HG02763 (cell line): ENCODE results near the gene ACAP3.

Source experiments
- ATAC-seq: cut with Tn5 transposase; IDR thresholded peaks from one replicate; pipeline ENCODE4 v1.9.1; 2021; ENCODE audit warnings: mild to moderate bottlenecking, moderate library complexity; ENCODE audit not compliant: unreplicated experiment

The ACAP3 gene

DNA sequence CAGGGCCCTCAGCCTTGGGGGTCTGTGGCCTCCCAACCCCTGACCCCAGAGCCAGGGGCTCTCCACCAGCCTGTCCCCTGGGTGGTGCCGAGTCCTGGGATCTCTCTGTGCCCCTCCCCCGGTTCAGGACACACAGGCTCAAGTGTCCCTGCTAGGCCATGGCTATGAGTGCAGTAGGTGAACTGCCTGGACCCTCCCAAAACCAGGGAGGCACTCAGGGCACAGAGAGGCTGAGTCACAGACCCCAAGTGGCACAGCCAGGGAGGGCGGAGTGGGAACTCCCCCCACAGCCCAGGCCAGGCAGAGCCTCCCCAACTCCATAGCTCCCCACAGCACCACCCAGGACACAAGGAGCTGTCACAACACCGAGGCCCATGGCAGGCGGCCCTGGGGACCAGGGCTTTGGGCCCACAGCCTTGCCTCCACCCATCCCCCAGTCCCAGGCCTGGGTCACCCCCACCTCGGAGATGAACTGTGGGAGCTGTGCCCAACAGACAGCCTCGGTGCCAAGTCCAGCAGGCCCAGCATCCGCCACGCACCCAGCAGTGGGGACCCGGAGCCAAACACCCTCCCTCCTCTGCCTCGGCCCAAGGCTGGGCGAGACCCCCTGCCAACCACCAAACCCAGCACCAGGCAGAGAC, 38.2 kb upstream of the ACAP3 start:
- ATAC-seq, result no peak

DNA sequence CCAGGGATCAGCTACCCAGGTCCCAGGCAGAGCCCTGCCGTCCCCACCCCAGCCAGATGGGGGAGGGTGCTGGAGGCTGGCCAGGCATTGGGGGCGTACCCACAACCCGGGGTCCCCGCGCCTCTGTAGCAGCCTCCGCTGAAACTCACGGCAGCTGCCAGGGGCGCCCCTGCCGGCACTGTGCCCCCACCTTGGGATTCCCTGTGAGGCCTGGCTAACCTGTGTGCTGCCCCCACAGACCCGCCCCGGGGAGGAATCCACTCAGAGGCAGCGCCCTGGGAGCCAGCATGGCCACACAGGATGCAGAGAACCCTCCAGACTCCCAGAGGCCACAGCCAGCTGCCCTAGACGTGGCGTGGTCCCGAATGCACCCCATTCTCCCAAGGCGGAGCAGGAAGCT, 37.7 kb upstream of the ACAP3 start:
- ATAC-seq, result no peak

DNA sequence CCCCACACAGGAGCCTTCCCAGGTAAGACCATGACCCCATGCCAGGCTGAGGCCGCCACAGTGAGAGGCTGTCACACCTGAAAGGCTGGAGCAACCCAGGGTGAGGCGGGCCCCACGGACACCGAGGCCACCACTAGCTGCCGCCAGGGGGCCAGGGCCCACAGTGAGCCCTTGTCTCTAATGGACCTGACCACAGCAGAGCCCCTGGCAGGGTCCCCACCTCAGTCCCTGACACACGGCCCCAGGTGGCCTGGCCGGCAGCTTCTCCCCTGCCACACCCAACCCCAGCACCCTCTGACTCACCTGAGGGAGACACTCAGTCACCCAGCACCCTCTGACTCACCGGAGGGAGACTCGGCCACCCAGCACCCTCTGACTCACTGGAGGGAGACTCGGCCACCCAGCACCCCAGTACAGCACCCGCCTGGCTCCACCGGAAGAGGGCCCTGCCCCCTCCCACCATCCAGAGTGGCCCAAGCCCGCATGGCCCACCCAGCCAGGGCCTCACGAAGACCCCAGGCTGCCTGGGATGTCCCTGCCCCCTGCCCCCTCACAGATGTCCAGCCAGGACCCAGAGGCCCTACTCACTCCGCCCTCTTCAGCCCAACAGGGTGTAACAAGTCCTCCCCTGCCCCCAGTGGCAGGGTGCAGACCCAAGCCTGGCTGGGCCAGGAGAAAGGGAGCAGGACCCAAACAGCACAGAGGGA, 37.1 kb upstream of the ACAP3 start:
- no peak for ATAC-seq

DNA sequence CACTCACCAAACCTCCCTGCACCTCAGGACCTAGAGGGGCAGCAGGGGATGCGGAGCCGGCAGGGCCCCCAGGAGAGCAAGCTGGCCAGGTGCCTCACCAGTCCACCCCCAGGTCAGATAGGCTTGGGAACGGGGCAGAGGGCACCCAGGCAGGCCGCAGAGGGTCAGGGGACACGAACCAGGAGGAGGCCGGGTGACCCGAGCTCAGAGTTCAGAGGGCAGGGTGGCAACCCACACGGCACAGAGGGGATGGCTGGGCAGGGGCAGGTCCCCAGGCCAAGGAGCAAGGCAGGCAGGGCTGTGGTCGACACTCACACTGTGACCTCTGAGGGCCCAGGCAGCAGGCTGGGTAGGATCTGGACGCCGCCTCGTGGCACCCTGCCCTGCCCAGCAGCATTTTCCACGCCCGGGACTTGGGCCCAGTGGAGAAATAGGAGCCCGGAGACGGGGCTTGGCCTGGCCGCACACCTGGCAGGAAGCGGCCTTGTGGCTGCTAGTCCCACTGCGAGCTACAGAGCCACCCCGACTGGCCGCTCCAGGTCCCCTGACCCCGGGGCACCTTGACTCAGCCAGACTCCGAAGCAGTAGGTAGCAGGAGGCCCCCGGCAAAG, 36.2 kb upstream of the ACAP3 start:
- no peak for ATAC-seq

DNA sequence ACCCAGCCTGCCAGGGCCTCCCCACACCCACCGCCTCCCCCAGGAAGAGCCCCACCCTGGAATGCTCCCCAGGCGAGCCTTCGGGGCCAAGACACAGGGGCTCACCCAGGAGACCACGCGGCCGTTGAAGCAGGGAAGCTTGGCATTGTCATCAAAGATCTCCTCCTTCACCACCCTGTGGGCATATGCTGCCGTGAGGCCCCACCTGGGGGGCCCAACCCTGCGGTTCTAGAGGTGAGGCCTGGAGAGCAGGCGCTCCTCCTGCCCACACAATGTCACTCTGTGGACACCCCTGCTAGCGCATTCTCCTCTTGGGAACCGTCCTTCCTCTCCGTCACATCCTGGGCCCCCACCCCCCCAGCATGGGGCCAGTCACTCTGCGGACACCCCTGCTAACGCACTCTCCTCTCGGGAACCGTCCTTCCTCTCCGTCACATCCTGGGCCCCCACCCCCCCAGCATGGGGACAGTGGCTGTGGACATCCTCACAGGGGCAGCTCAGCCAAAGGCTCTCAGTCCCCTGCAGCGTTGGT, 34.9 kb upstream of the ACAP3 start:
- no peak for ATAC-seq

DNA sequence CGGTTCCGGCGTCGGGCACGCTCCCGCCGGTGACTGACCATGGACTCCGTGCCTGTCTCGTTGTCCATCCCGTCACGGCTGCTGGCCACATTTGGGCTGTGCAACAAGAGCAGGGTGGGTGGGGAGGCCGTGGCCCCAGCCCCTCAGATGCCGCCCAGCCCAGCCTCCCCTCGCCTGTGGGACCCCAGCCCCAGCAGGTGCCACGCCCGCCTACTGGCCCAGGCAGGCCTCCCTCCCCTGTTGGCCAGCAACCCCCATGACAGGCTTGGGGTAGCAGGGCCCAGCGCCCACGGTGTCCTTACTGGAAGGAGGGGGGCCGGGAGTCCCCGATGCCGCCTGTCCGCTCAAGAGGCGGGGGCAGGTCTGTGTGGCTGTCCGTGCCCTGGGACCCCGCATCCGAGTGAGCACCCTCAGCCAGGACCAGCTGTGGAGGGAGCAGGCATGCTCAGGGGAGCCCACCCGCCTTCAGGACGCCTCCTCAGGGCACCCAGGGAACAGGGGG, 34.4 kb upstream of the ACAP3 start:
- ATAC-seq, result no peak

DNA sequence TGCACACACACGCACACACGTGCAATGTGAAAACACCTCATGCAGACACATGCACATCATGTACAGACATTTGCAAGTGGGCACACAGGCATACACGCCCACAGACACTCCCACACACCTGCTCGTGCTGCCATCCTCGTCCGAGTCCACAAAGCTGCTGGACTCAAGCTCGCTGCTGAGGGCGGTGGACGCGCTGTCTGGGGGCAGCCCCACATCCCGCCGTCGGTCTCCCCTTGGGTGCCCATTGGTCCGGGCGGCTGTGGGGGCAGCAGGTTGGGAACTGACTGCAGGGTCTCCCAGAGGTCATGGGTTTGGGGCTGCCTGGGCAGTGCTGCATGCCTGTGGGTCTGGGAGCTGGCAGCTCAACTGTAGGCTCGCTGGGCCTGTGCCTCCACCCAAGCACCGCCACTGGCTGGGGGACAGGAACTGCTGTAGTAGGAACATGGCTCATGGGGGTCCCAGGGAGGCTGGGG, 33.9 kb upstream of the ACAP3 start:
- no peak for ATAC-seq

DNA sequence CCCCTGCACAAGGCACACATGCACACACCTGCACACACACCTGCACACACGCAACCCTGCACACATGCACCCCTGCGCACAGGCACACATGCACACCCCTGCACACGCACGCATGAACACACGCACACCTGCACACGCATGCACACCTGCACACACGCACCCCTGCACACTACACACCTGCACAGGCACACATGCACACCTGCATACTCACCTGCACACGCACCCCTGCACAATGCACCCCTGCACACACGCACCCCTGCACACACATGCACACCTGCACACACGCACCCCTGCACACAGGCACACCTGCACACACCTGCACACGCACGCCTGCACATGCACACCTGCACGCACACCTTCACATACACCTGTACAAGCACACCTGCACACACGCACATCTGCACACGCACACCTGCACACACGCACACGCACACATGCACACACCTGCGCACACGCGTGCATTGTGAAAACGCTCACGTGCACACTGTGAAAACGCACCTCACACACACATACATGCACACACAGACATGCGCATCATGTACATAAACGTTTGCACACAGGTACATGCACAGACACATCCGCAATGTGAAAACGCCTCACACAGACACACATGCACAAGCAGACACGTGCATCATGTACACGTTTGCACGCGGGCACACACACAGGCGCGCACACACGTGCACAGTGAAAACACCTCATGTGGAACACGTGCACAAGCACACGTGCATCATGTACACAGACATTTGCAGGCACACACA, 33.2 kb upstream of the ACAP3 start:
- no peak for ATAC-seq

DNA sequence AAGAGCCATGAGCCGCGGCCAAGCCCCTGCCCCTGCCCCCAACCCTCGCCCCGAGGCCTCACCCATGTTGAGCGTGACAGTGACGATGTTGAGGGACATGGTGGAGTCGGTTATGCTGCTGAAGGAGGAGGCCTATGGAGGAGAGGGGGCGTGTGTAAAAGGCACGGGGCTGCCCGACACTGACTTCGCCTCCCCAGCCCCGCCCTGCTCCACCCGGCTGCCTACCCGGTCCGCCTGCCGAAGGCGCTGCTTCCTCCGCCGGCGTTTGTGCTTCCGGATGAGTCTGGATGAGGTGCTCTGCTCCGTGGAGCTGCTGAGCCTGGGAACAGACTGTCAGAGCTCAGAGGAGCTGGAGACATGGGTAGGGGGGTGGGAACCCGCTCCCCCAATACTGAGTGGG, 32.5 kb upstream of the ACAP3 start:
- ATAC-seq, result no peak

DNA sequence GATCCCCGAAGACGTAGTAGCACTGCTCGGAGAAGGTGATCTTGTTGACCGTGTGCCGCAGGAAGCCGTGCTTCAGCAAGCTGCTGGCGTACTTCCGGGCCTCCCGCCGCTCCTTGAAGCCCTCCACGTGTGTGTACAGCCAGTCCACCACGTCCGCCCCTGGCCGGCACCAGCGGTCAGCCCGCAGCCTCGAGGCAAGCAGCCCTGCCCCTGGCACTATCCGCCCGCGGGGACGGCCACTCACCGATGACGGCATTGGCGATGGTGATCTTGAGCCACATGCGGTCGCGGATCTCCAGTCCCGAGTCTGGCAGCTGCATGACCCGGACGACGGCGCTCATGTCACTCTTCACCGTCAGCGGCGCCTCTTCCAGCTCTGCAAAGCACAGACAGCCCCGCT, 30.5 kb upstream of the ACAP3 start:
- no peak for ATAC-seq

DNA sequence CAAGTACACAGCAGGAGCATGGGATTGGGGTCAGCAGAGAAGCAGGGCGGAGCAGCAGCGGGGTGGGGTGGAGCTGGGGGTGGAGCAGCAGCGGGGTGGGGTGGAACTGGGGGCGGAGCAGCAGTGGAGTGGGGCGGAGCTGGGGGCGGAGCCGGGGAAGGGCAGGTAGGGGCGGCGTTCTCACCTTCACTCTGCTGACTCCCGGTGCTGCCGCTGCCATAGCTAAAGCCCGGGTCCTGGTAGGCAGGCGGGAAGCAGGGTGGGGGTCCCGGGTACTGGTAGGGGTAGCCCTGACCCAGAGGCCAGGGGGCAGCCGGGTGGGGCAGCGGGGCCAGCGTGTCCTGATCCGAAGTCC, 30.0 kb upstream of the ACAP3 start:
- ATAC-seq, result no peak

DNA sequence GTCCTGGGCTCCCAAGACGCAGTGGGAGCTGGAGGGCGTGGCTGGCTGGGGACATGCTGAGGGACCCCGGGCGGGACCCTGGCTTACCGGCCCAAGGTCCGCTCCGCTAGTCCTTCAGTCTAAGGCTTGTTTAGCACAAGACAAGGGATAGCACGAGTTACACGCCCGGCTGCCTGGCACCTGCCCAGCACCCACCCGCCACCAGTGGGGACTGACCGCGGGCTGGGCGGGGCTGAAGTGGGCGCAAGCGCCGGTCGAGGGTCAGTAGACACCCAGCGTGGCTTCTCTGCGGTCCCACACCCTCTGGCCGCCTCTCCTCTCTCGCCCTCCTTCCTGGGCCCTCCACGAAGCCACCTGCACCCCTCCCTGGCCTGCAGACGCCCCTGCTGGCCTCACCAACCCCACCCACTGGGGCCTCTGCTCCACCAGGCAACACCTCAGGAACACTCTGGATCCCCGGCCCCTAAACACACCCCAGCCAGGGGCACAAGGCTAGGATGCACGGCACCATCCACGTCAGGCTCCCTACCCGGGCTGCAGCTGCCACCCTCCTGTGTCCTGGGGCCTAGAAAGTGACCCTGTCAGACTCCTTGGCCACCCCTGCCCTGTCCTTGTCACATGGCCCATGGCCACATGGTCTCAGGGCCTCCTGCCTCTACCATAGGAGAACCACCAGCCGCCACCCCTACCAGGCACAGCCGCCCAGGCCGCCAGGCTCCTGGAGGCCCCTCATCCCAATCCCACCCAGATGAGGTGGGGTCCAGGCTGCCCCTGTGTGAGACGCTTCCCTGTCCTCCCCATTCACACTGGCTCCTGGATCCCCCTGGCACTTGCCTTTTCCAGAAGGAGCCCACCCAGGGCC, 29.4 kb upstream of the ACAP3 start:
- no peak for ATAC-seq

DNA sequence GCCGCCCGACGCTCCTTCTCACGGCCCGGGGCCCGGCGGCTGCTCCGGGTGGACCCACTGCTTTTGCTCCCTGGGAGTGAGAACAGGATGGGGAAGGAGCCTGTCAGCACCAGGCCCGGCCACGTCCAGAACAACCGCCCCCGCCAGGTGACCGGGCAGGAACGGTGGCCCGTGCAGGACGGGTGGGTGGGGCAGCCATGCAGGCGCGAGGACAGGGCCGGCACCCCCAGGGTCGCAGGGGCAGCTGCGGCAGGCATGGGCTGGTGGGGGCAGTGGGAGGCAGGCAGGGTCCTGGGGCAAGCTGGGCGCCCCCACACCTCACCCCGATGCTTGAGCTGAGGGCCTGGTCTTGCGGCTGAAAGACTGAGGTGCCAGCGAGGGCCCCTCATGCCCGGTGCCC, 28.7 kb upstream of the ACAP3 start:
- ATAC-seq, result no peak

DNA sequence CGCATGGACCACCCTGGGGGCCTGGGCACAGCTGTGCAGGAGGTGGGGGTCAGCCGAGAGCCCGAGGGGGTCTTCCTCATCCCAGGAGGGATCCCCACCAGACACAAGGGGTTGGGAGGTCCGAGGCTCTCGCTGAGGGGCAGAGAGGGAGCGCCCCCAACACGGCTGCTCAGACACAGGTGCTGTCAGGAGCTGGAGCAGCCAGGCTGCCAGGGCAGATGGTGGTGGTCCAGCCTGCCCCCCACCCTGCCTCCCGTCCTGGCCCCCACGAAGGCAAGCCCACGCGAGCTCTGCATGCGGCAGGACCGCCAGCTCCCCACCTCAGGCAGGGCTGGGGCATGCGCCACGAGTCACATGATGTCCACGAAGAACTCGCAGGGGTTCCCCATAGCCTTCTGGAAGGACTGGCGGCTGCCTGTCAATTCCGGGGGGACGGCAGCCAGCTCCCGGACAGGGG, 28.1 kb upstream of the ACAP3 start:
- ATAC-seq, result no peak

DNA sequence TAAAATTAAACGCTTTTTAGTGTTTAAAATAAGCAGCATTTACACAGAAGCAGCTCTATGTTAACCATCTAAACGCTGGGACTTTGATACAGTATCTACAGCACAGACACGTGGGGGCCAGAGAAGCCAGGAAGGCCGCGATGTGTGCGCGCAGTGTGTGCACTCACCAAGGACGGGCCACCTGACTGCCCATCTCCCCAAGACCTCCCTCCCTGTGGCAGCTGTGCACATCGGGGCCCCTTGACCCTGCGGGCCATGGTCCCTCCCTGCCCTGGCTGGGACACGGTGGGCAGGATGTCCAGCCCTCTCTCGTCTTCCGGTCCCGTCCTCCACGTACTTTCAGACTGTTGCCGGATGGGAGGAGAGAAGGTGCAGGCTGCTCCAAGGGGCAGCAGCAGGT, 27.6 kb upstream of the ACAP3 start:
- ATAC-seq, result no peak

DNA sequence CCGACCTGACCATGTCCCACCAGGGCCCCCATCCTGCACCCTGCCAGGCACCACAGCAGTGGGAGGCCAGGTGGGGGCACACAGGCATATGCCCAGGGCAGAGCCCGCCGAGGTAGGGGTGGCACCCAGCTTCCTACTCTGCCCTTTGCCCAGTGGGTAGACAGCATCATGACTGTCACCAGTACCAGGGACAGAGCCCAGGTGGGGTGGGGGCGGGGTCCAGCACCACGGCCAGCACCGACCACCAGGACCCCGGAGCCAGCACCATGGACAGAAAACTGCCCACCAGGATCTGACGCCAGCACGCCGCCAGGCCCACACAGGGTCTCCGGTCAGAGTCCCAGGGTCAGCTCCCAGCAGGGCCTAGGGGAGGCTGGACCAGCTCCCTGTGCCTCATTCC, 27.1 kb upstream of the ACAP3 start:
- ATAC-seq, result no peak

DNA sequence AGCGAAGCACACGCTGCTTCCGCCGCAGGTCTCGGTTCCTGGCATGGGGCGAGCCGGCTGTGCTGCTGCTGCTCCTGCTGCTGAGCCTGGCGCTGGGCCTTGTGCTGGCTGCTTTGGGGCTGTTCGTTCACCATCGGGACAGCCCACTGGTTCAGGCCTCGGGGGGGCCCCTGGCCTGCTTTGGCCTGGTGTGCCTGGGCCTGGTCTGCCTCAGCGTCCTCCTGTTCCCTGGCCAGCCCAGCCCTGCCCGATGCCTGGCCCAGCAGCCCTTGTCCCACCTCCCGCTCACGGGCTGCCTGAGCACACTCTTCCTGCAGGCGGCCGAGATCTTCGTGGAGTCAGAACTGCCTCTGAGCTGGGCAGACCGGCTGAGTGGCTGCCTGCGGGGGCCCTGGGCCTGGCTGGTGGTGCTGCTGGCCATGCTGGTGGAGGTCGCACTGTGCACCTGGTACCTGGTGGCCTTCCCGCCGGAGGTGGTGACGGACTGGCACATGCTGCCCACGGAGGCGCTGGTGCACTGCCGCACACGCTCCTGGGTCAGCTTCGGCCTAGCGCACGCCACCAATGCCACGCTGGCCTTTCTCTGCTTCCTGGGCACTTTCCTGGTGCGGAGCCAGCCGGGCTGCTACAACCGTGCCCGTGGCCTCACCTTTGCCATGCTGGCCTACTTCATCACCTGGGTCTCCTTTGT, 26.0 kb upstream of the ACAP3 start:
- no peak for ATAC-seq

DNA sequence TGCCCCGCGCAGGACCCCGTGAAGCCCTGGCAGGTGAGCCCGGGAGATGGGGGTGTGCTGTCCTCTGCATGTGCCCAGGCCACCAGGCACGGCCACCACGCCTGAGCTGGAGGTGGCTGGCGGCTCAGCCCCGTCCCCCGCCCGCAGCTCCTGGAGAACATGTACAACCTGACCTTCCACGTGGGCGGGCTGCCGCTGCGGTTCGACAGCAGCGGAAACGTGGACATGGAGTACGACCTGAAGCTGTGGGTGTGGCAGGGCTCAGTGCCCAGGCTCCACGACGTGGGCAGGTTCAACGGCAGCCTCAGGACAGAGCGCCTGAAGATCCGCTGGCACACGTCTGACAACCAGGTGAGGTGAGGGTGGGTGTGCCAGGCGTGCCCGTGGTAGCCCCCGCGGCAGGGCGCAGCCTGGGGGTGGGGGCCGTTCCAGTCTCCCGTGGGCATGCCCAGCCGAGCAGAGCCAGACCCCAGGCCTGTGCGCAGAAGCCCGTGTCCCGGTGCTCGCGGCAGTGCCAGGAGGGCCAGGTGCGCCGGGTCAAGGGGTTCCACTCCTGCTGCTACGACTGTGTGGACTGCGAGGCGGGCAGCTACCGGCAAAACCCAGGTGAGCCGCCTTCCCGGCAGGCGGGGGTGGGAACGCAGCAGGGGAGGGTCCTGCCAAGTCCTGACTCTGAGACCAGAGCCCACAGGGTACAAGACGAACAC, 25.2 kb upstream of the ACAP3 start:
- ATAC-seq, result no peak
